HepG2 (cell line): ENCODE results near the gene ZNF488. TPM values are rescaled to one million over a fixed set of nuclear protein-coding genes. Genes with fewer than 3 reads are reported as not detected.

Experiments
- ATAC-seq: fragments of 200-7000 bp; cut with Tn5 transposase; 3 replicates; pipeline ENCODE4 v1.9.1; 2020; ENCODE audit warnings: mild to moderate bottlenecking, moderate library complexity
- BruUV-seq: library from RNA; stranded (reverse); fragments of 400-500 nt; replicated peaks from 2 replicates; lab custom pipeline; 2021; lab: Mats Ljungman, UMichigan
- CTCF ChIA-PET: fragments of 300-600 bp; formaldehyde crosslinking; extraction: SDS; loops from one replicate; lab custom pipeline; 2021; ENCODE audit warnings: low total read pairs, inconsistent platforms, low intra/inter-chr PET ratio; lab: Yijun Ruan, JAX
- POLR2A ChIA-PET: fragments of 350-600 bp; sonication (Branson Sonifier 250); formaldehyde crosslinking; loops from one replicate; lab custom pipeline; 2020; ENCODE audit warnings: antibody characterized with exemption, inconsistent platforms; lab: Yijun Ruan, JAX
- DNase-seq: peaks from one replicate; pipeline ENCODE4 v3.0.0-alpha.2; 2015; ENCODE audit warnings: low spot score
- FAIRE-seq: peaks from 3 replicates; lab custom pipeline; 2011; peaks lifted over from hg19 to GRCh38; lab: Jason Lieb, UNC
- H2AFZ ChIP-seq: one replicate; pipeline ENCODE4 v1.6.1; 2011; ENCODE audit warnings: low read length, inconsistent platforms
- H3K27ac ChIP-seq: fragments of 300-600 bp; 3 replicates; pipeline ENCODE4 v1.8.0; 2011; ENCODE audit warnings: mixed run types, mild to moderate bottlenecking, mixed read lengths, low read length, inconsistent platforms; ENCODE audit not compliant: insufficient read depth; ENCODE audit errors: extremely low read length
- H3K27me3 ChIP-seq, 2 experiments: fragments of 200-600 bp in 1 of 2; 2 replicates in 1 of 2; 3 replicates in 1 of 2; pipeline versions ENCODE4 v1.6.0 to v1.8.0; 2011; ENCODE audit warnings: low read length in 2 of 2, mild to moderate bottlenecking in 2 of 2, moderate library complexity in 2 of 2, inconsistent platforms in 1 of 2; ENCODE audit not compliant: insufficient read depth in 2 of 2, control insufficient read depth in 1 of 2
- H3K36me3 ChIP-seq, 2 experiments: fragments of 200-600 bp in 1 of 2; replicated peaks in 1 of 2; 2 replicates in 1 of 2; 3 replicates in 1 of 2; pipeline versions ENCODE4 v1.5.1 to v1.8.0; 2011; ENCODE audit warnings: low read length in 2 of 2, inconsistent platforms in 1 of 2; ENCODE audit not compliant: insufficient read depth in 2 of 2, control insufficient read depth in 1 of 2
- H3K4me1 ChIP-seq: 2 replicates; pipeline ENCODE4 v1.5.1; 2012; ENCODE audit warnings: low read length, inconsistent platforms; ENCODE audit not compliant: insufficient read depth
- H3K4me2 ChIP-seq: 2 replicates; pipeline ENCODE4 v1.6.0; 2011; ENCODE audit warnings: low read depth, low read length, inconsistent platforms
- H3K4me3 ChIP-seq, 3 experiments: fragments of 200-600 bp in 1 of 3; sonication (generic), shearing (Covaris generic) in 1 of 3; replicated peaks in 1 of 3; 2 replicates each; pipeline ENCODE4 v1.5.1; 2011 to 2016; ENCODE audit warnings: low read length in 3 of 3, inconsistent platforms in 2 of 3, low read depth in 2 of 3, mild to moderate bottlenecking in 2 of 3, control low read depth in 1 of 3, mixed read lengths in 1 of 3; ENCODE audit not compliant: insufficient read depth in 1 of 3
- H3K79me2 ChIP-seq: one replicate; pipeline ENCODE4 v1.6.1; 2011; ENCODE audit warnings: low read length, inconsistent platforms; ENCODE audit not compliant: insufficient read depth
- H3K9ac ChIP-seq: 2 replicates; pipeline ENCODE4 v1.6.0; 2011; ENCODE audit warnings: mild to moderate bottlenecking, low read depth, low read length, inconsistent platforms; ENCODE audit not compliant: insufficient read depth
- H3K9me3 ChIP-seq: 2 replicates; pipeline ENCODE4 v1.5.1; 2012; ENCODE audit warnings: mild to moderate bottlenecking, low read length
- H4K20me1 ChIP-seq: 2 replicates; pipeline ENCODE4 v1.6.0; 2011; ENCODE audit warnings: inconsistent platforms, mild to moderate bottlenecking, low read length, moderate library complexity; ENCODE audit not compliant: insufficient read depth
- CBX1 ChIP-seq: IDR thresholded peaks from one replicate; pipeline ENCODE4 v1.6.1; 2016; ENCODE audit warnings: antibody characterized with exemption, low read depth
- CEBPB ChIP-seq: IDR thresholded peaks from 2 replicates; pipeline ENCODE4 v1.6.1; 2011; ENCODE audit warnings: low read depth, low read length, improper control_type of control experiment, borderline replicate concordance
- DPF2 ChIP-seq: sonication (generic); formaldehyde crosslinking; IDR thresholded peaks from 2 replicates; pipeline ENCODE4 v1.4.0; 2020; ENCODE audit warnings: mild to moderate bottlenecking, low read depth, missing genetic modification reagents, borderline replicate concordance
- DRAP1 ChIP-seq: IDR thresholded peaks from 2 replicates; pipeline ENCODE4 v1.6.1; 2016; ENCODE audit warnings: missing genetic modification reagents, missing compliant biosample characterization
- FOXA1 ChIP-seq, 2 experiments: fragments of 450-650 bp in 1 of 2; sonication (generic) in 1 of 2; formaldehyde crosslinking in 1 of 2; IDR thresholded peaks; 2 replicates each; pipeline versions ENCODE4 v1.4.0 to v1.6.1; 2016 to 2020; ENCODE audit warnings: missing genetic modification reagents in 1 of 2
- GPN1 ChIP-seq: sonication (generic); formaldehyde crosslinking; IDR thresholded peaks from 2 replicates; pipeline ENCODE4 v1.5.1; 2020; ENCODE audit warnings: missing genetic modification reagents, borderline replicate concordance
- IRF9 ChIP-seq: sonication (generic); formaldehyde crosslinking; IDR thresholded peaks from 2 replicates; pipeline ENCODE4 v1.8.0; 2022; ENCODE audit warnings: missing genetic modification reagents, mild to moderate bottlenecking, borderline replicate concordance
- RNF219 ChIP-seq: sonication (generic); formaldehyde crosslinking; IDR thresholded peaks from 2 replicates; pipeline ENCODE4 v1.5.0; 2020; ENCODE audit warnings: mild to moderate bottlenecking, missing genetic modification reagents
- RXRA ChIP-seq: sonication (generic); formaldehyde crosslinking; IDR thresholded peaks from 2 replicates; pipeline ENCODE4 v1.5.1; 2020; ENCODE audit warnings: missing genetic modification reagents
- WGBS: methylation state at CpG from one replicate; pipeline ENCODE4 v1.1.6; 2017; ENCODE audit warnings: low lambda C conversion rate; 5-methylcytosine and 5-hydroxymethylcytosine counted together
- in situ Hi-C: cut with HindIII; loops from 2 replicates; pipeline ENCODE4 v1.10.0; 2017; ENCODE audit warnings: low pct_unique_long_range_greater_than_20kb; ENCODE audit not compliant: extremely low pct_ligation_motif_present
- intact Hi-C: fragments of 100-400 bp; cut with micrococcal nuclease; formaldehyde crosslinking; loops from one replicate; pipeline ENCODE4 v1.10.0; 2022; ENCODE audit not compliant: unreplicated experiment
- polyA plus RNA-seq, 8 experiments: library from polyadenylated mRNA; depleted of rRNA in 3 of 8; stranded (reverse) in 7 of 8; unstranded in 1 of 8; fragments of >200 nt; fragmentation: Illumina TruSeq in 4 of 8; extraction: Trizol in 4 of 8; gene quantifications; 2 replicates each; pipeline versions ENCODE4 v1.2.1 to v1.2.3, GENCODE V29; 2011 to 2016; ENCODE audit warnings: low read depth in 4 of 8, missing spikeins in 1 of 8, mixed read lengths in 1 of 8; ENCODE audit not compliant: insufficient read depth in 1 of 8
- total RNA-seq, 5 experiments: library from RNA; depleted of rRNA; stranded (reverse); fragments of >200 nt; fragmentation: Illumina TruSeq; extraction: Trizol; gene quantifications; 2 replicates each; pipeline ENCODE4 v1.2.3, GENCODE V29; 2016; ENCODE audit warnings: low read depth in 1 of 5

ZNF488 gene
- total and polyA plus RNA-seq, 2 of the 13 experiments (the other 11 are each of a cell fraction or from before 2014, with no cell fraction given), result 0.13 to 0.15 TPM

GRCh38 chr10:47396311-47396717 is 12.2 kb upstream of the ZNF488 start:
- Histone ChIP-seq H4K20me1 (no peaks in the 10 kb centered on the region), H3K9ac (no peak overlapping the region), H3K4me1 (peaks cover 22% of the 10 kb centered on the region), H3K36me3 (no peaks in the 10 kb centered on the region), H3K79me2 (no peaks in the 10 kb centered on the region), H3K4me3 (no peak overlapping the region), H2AFZ (peak overlapping the region; percentile 23), H3K27ac (no peak overlapping the region), H3K27me3 (no peaks in the 10 kb centered on the region; a peak in 1 of 5 replicates), H3K4me2 (no peak overlapping the region), H3K9me3 (no peaks in the 10 kb centered on the region)
- BruUV-seq, result no TSS peak
- ATAC-seq, result no peak
- intact Hi-C loops (no loop called here), in situ Hi-C loops (no loop called here)
- ChIA-PET POLR2A (no interaction called here), CTCF (no interaction called here)
- no peak for FAIRE-seq
- DNase-seq, result peak; percentile 18
- no peak for TF ChIP-seq CEBPB
- no peak for TF ChIP-seq FOXA1 (IDR thresholded peaks at IDR 0.05)
- peak; percentile 31; the same call in 1 of the 2 replicates for TF ChIP-seq FOXA1 (CRISPR knock-in tag; IDR thresholded peaks at IDR 0.05)
- no peak for TF ChIP-seq DRAP1

GRCh38 chr10:47389619-47390018 is 5.5 kb upstream of the ZNF488 start:
- CTCF ChIA-PET, result no interaction called here
- Histone ChIP-seq H3K4me3 (no peak overlapping the region), H3K4me2 (no peak overlapping the region), H3K4me1 (peaks cover 5% of the 10 kb centered on the region), H3K9me3 (0 out of 2 replicates have a peak, but pooled peaks cover 4% of the 10 kb centered on the region), H3K36me3 (no peaks in the 10 kb centered on the region), H4K20me1 (no peaks in the 10 kb centered on the region), H2AFZ (no peak overlapping the region), H3K79me2 (no peaks in the 10 kb centered on the region), H3K27me3 (peaks cover 0 to 15% of the 10 kb centered on the region in 2 experiments; a peak in 3 of 5 replicates), H3K9ac (no peak overlapping the region), H3K27ac (no peak overlapping the region)
- FAIRE-seq (no peak), DNase-seq (no peak), ATAC-seq (no peak)
- in situ Hi-C loops (loop anchor here (10.0 kb wide), 1 partner anchor 1285 kb away; no protein-coding TSS in a partner anchor), intact Hi-C loops (no loop called here)
- TF ChIP-seq DPF2 (no peak), IRF9 (CRISPR knock-in tag) (no peak), RXRA (CRISPR knock-in tag) (no peak), CBX1 (no peak), RNF219 (CRISPR knock-in tag) (no peak), GPN1 (CRISPR knock-in tag) (no peak)
- POLR2A ChIA-PET, result no interaction called here
- WGBS, result 54% methylated on average over 3 of the region's 3 CpGs
- BruUV-seq, result no TSS peak
